Cerebellar cortex (tissue), 1 donor: Measurements from ENCODE around the gene CXCL1.

Experiments used
- DNase-seq: peaks from one replicate; pipeline ENCODE4 v3.0.0-alpha.2; 2015; ENCODE audit warnings: low spot score

The CXCL1 gene

GRCh38 chr4:73918058-73918457 is 48.9 kb downstream of the CXCL1 start:
- DNase-seq: no peak

DNA sequence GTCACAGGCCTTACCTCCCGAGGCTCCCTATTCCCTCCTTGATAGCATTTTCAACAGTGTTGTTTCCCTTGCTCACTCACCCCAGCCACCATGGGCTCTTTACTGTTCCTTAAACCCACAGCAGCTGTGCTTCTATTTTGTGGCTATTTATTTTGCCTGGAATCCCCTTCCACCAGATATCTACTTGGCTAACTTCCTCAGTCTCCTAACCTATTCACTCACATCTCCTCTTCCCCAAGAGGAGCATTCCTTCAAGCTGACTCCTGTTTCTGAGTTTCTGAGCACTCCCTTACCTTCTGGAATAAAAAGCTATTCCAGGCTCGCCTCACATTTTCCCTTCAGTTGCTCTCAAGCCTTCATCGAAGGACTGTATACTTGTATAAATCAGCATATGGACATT is 50.5 kb downstream of the CXCL1 start:
- DNase-seq: no peak
